Kidney (tissue), 14 donors: ENCODE results near the gene TBX19. TPM values are rescaled to one million over a fixed set of nuclear protein-coding genes. Genes with fewer than 3 reads are reported as not detected.
"Not testable (repeated sequence)": the region's sequence is repeated elsewhere in the genome, so short reads cannot be mapped to it uniquely, and the experiment has no call there.

ENCODE experiments used
- DNase-seq, 5 donors: peaks; one replicate each; pipeline ENCODE4 v3.0.0-alpha.2; 2013 to 2020
- FAIRE-seq: peaks from 2 replicates; lab custom pipeline; 2012; peaks lifted over from hg19 to GRCh38; lab: Jason Lieb, UNC
- H3K27ac ChIP-seq, 2 donors: one replicate each; pipeline ENCODE4 v1.7.0; 2013; ENCODE audit warnings: low read depth in 2 of 2, low read length in 2 of 2, inconsistent platforms in 1 of 2
- H3K27me3 ChIP-seq: one replicate; pipeline ENCODE4 v1.7.1; 2013; ENCODE audit warnings: low read length, inconsistent platforms; ENCODE audit not compliant: control insufficient read depth, insufficient read depth
- H3K36me3 ChIP-seq, 3 donors: one replicate each; pipeline versions ENCODE4 v1.7.0 to v1.7.1; 2013; ENCODE audit warnings: low read length in 3 of 3, control low read depth in 1 of 3, inconsistent platforms in 1 of 3; ENCODE audit not compliant: insufficient read depth in 3 of 3, control insufficient read depth in 2 of 3
- H3K4me1 ChIP-seq, 3 donors: one replicate each; pipeline versions ENCODE4 v1.7.0 to v1.7.1; 2013; ENCODE audit warnings: low read length in 3 of 3, inconsistent platforms in 1 of 3, low read depth in 1 of 3; ENCODE audit not compliant: control insufficient read depth in 2 of 3, insufficient read depth in 2 of 3
- H3K4me3 ChIP-seq, 3 donors: one replicate each; pipeline versions ENCODE4 v1.7.0 to v1.8.1; 2013; ENCODE audit warnings: low read length in 3 of 3, control low read depth in 1 of 3, inconsistent platforms in 1 of 3
- H3K9ac ChIP-seq, 3 donors: one replicate each; pipeline versions ENCODE4 v1.7.0 to v1.7.1; 2013; ENCODE audit warnings: low read length in 3 of 3, control low read depth in 1 of 3, inconsistent platforms in 1 of 3
- H3K9me3 ChIP-seq, 3 donors: one replicate each; pipeline versions ENCODE4 v1.7.0 to v1.7.1; 2013; ENCODE audit warnings: low read length in 3 of 3, control low read depth in 1 of 3, inconsistent platforms in 1 of 3; ENCODE audit not compliant: control insufficient read depth in 2 of 3, insufficient read depth in 1 of 3
- CTCF ChIP-seq: IDR thresholded peaks from 3 replicates; pipeline ENCODE4 v1.5.1; 2012; ENCODE audit warnings: mild to moderate bottlenecking, moderate library complexity, borderline replicate concordance; ENCODE audit not compliant: insufficient read depth; ENCODE audit errors: extremely low read depth
- intact Hi-C: fragments of 100-400 bp; cut with DNase I; formaldehyde crosslinking; loops from one replicate; pipeline ENCODE4 v1.11.1; 2022
- polyA plus RNA-seq: library from polyadenylated mRNA; stranded (reverse); fragments of 350-450 nt; fragmentation: Illumina TruSeq; extraction: RNeasy Lipid Tissue Mini Kit (QIAGEN cat#74804); gene quantifications from one replicate; pipeline ENCODE4 v1.2.3, GENCODE V29; 2014; ENCODE audit warnings: low read depth, low replicate concordance; ENCODE audit not compliant: insufficient read depth
- total RNA-seq: library from RNA; stranded (reverse); fragmentation: NEBNext Ultra II Directional; extraction: Animal tissue kit (Norgen Biotek cat#: 25700); gene quantifications from one replicate; pipeline ENCODE4 v1.2.1, GENCODE V29; 2021
- donor health status: control.
- donor health status: control.
- donor health status: control.
- donor health status: control.
- donor health status: control.
- donor health status: DM: yes; HTN: yes; CAD: no.
- donor health status: Normal renal cell carcinoma (clear cell type).

TBX19 gene
- total and polyA plus RNA-seq, 2 donors from 2014 or later = 1.6 to 2.0 TPM

- Histone ChIP-seq H3K36me3 (no peaks in the 10 kb centered on the region), H3K27ac (no peak overlapping the region), H3K9ac (no peak overlapping the region), H3K9me3 (no peaks in the 10 kb centered on the region), H3K27me3 (no peaks in the 10 kb centered on the region), H3K4me1 (peaks cover 0 to 3% (median 0%) of the 10 kb centered on the region in 3 donors), H3K4me3 (no peak overlapping the region)
- intact Hi-C loops = no loop called here
- TF ChIP-seq CTCF = no peak
- DNase-seq (no peak), FAIRE-seq (no peak)
These were observed 65.3 kb downstream of the TBX19 start for GRCh38 chr1:168345939-168346338.

- intact Hi-C loops = no loop called here
These were observed 67.0 kb downstream of the TBX19 start for GRCh38 chr1:168347630-168348029.

GRCh38 chr1:168348146-168348709 is 67.6 kb downstream of the TBX19 start:
- no peaks in the 10 kb centered on the region for H3K36me3 ChIP-seq
- no peaks in the 10 kb centered on the region for H3K9me3 ChIP-seq
- no peak for FAIRE-seq
- H3K9ac ChIP-seq = peak overlapping the region in 1 of 3 donors; percentile 36
- H3K4me3 ChIP-seq = peak overlapping the region; percentile 53 to 81 (median 67)
- no peak for TF ChIP-seq CTCF
- DNase-seq = peak in 1 of 5 donors; percentile 43
- no peaks in the 10 kb centered on the region for H3K4me1 ChIP-seq
- no peak overlapping the region for H3K27ac ChIP-seq
- H3K27me3 ChIP-seq = no peaks in the 10 kb centered on the region
- intact Hi-C loops = no loop called here

More at GRCh38 chr1:168347630-168348029, 67.0 kb downstream of the TBX19 start:
- H3K4me3 ChIP-seq = peak overlapping the region in 1 of 3 donors; percentile 67
- no peak overlapping the region for H3K9ac ChIP-seq
- no peaks in the 10 kb centered on the region for H3K27me3 ChIP-seq
- FAIRE-seq = no peak
- H3K36me3 ChIP-seq = no peaks in the 10 kb centered on the region
- no peak overlapping the region for H3K27ac ChIP-seq
- no peak for TF ChIP-seq CTCF
- H3K4me1 ChIP-seq = no peaks in the 10 kb centered on the region
- DNase-seq = no peak
- H3K9me3 ChIP-seq = no peaks in the 10 kb centered on the region

GRCh38 chr1:168354335-168355269 is 73.9 kb downstream of the TBX19 start:
- H3K4me1 ChIP-seq, H3K9me3 ChIP-seq, FAIRE-seq, intact Hi-C loops, DNase-seq, H3K27me3 ChIP-seq, H3K27ac ChIP-seq, H3K4me3 ChIP-seq, H3K36me3 ChIP-seq, H3K9ac ChIP-seq: not testable (repeated sequence)
